K562 (cell line): ENCODE results near the gene PPHLN1. TPM values are rescaled to one million over a fixed set of nuclear protein-coding genes. Genes with fewer than 3 reads are reported as not detected.

Experiments used
- ATAC-seq: fragments of 200-7000 bp; cut with Tn5 transposase; 3 replicates; pipeline ENCODE4 v1.9.1; 2020; ENCODE audit warnings: moderate library complexity
- BruUV-seq: library from RNA; stranded (reverse); fragments of 400-500 nt; replicated peaks from 2 replicates; lab custom pipeline; 2021; lab: Mats Ljungman, UMichigan
- CTCF ChIA-PET: fragments of 300-600 bp; formaldehyde crosslinking; extraction: SDS; loops from one replicate; lab custom pipeline; 2021; ENCODE audit warnings: low intra/inter-chr PET ratio; lab: Yijun Ruan, JAX
- POLR2A ChIA-PET: fragments of 300-600, 350-650 bp; sonication (Branson Sonifier 250); formaldehyde crosslinking; extraction: SDS; loops from one replicate; lab custom pipeline; 2021; ENCODE audit warnings: antibody characterized with exemption, inconsistent platforms; lab: Yijun Ruan, JAX
- DNase-seq, 4 experiments: peaks; one replicate each; pipeline versions ENCODE4 v3.0.0 to v3.0.0-alpha.2; 2011 to 2018; ENCODE audit warnings: low spot score in 3 of 4, mixed read lengths in 3 of 4; ENCODE audit errors: extremely low read depth in 1 of 4
- FAIRE-seq: peaks from 2 replicates; lab custom pipeline; 2011; peaks lifted over from hg19 to GRCh38; lab: Jason Lieb, UNC
- H2AFZ ChIP-seq: 2 replicates; pipeline ENCODE4 v1.6.0; 2011; ENCODE audit warnings: low read depth, low read length, control low read depth, inconsistent platforms
- H3K27ac ChIP-seq: fragments of 200-600 bp; 3 replicates; pipeline ENCODE4 v1.8.0; 2011; ENCODE audit warnings: low read depth, mild to moderate bottlenecking, control low read depth, inconsistent platforms, low read length, moderate library complexity, mixed read lengths; ENCODE audit errors: extremely low read depth
- H3K27me3 ChIP-seq, 2 experiments: fragments of 300-600 bp in 1 of 2; 2 replicates in 1 of 2; 3 replicates in 1 of 2; pipeline versions ENCODE4 v1.6.0 to v1.8.0; 2011; ENCODE audit warnings: inconsistent platforms in 2 of 2, low read length in 2 of 2, mild to moderate bottlenecking in 1 of 2, mixed read lengths in 1 of 2, moderate library complexity in 1 of 2; ENCODE audit not compliant: control insufficient read depth in 2 of 2, insufficient read depth in 2 of 2
- H3K36me3 ChIP-seq: fragments of 300-600 bp; 3 replicates; pipeline ENCODE4 v1.8.0; 2011; ENCODE audit warnings: mild to moderate bottlenecking, low read length, inconsistent platforms; ENCODE audit not compliant: control insufficient read depth, insufficient read depth
- H3K4me1 ChIP-seq, 2 experiments: fragments of 200-600 bp in 1 of 2; replicated peaks in 1 of 2; 2 replicates in 1 of 2; 3 replicates in 1 of 2; pipeline versions ENCODE4 v1.5.1 to v1.8.0; 2011; ENCODE audit warnings: inconsistent platforms in 2 of 2, low read length in 2 of 2, mild to moderate bottlenecking in 1 of 2, mixed read lengths in 1 of 2, moderate library complexity in 1 of 2; ENCODE audit not compliant: control insufficient read depth in 2 of 2, insufficient read depth in 2 of 2
- H3K4me2 ChIP-seq: 2 replicates; pipeline ENCODE4 v1.6.1; 2011; ENCODE audit warnings: low read length, control low read depth, inconsistent platforms, mixed read lengths; ENCODE audit not compliant: insufficient read depth
- H3K4me3 ChIP-seq: fragments of 200-600 bp; sonication (generic), shearing (Covaris generic); 2 replicates; pipeline ENCODE4 v1.5.1; 2016; ENCODE audit warnings: control low read depth, inconsistent platforms
- H3K79me2 ChIP-seq: fragments of 200-600 bp; 3 replicates; pipeline ENCODE4 v1.8.0; 2011; ENCODE audit warnings: low read length, inconsistent platforms; ENCODE audit not compliant: control insufficient read depth, insufficient read depth
- H3K9ac ChIP-seq, 2 experiments: 2 replicates each; pipeline versions ENCODE4 v1.6.0 to v1.6.1; 2011; ENCODE audit warnings: low read depth in 2 of 2, low read length in 2 of 2, control low read depth in 1 of 2, inconsistent platforms in 1 of 2, mild to moderate bottlenecking in 1 of 2, mixed read lengths in 1 of 2; ENCODE audit not compliant: insufficient read depth in 1 of 2
- H3K9me1 ChIP-seq: one replicate; pipeline ENCODE4 v1.6.0; 2011; ENCODE audit warnings: inconsistent platforms, mild to moderate bottlenecking, low read length, moderate library complexity; ENCODE audit not compliant: control insufficient read depth, insufficient read depth
- H3K9me3 ChIP-seq: replicated peaks from 2 replicates; pipeline ENCODE4 v1.5.1; 2011; ENCODE audit warnings: low read depth, low read length, inconsistent platforms; ENCODE audit not compliant: control insufficient read depth, insufficient read depth
- H4K20me1 ChIP-seq: replicated peaks from 2 replicates; pipeline ENCODE4 v1.6.1; 2011; ENCODE audit warnings: low read length, inconsistent platforms, mixed read lengths; ENCODE audit not compliant: control insufficient read depth, insufficient read depth
- GTF2F1 ChIP-seq: IDR thresholded peaks from 2 replicates; pipeline ENCODE4 v1.6.1; 2011; ENCODE audit warnings: low read depth, low read length, improper control_type of control experiment
- KLF6 ChIP-seq: fragments of 250-450 bp; sonication (Bioruptor Pico); IDR thresholded peaks from 2 replicates; pipeline ENCODE4 v1.4.0; 2020; ENCODE audit warnings: mild to moderate bottlenecking, moderate library complexity, borderline replicate concordance
- PML ChIP-seq: IDR thresholded peaks from 2 replicates; pipeline ENCODE4 v1.6.1; 2012; ENCODE audit warnings: low read length, inconsistent platforms
- RBM25 ChIP-seq: fragments of 200-400 bp; formaldehyde crosslinking; IDR thresholded peaks from 2 replicates; pipeline ENCODE4 v1.6.1; 2018; ENCODE audit warnings: low read length, low read depth, moderate library complexity; ENCODE audit not compliant: severe bottlenecking
- RNF2 ChIP-seq: sonication (generic); IDR thresholded peaks from 2 replicates; pipeline ENCODE4 v1.6.1; 2016
- ZNF780A ChIP-seq: fragments of 250-450 bp; sonication (Bioruptor Pico); IDR thresholded peaks from 2 replicates; pipeline ENCODE4 v1.5.0; 2021; ENCODE audit warnings: mild to moderate bottlenecking
- in situ Hi-C: fragments of 300-500 bp; cut with MboI; formaldehyde crosslinking; loops from 4 replicates; pipeline ENCODE4 v1.15.0; 2018; ENCODE audit warnings: inconsistent platforms, mixed read lengths
- intact Hi-C: fragments of 100-400 bp; cut with micrococcal nuclease; formaldehyde crosslinking; loops from 2 replicates; pipeline ENCODE4 v1.14.2; 2022
- polyA plus RNA-seq, 8 experiments: library from polyadenylated mRNA; depleted of rRNA in 4 of 8; stranded (reverse) in 5 of 8; unstranded in 3 of 8; fragments of >200 nt; fragmentation: Nextera tagmentation in 2 of 8; fragmentation: Illumina TruSeq in 1 of 8; extraction: Ambion mirVana in 2 of 8; extraction: Trizol in 1 of 8; gene quantifications; 2 replicates each; pipeline versions ENCODE4 v1.2.1 to v1.2.3, GENCODE V29; 2011 to 2014; ENCODE audit warnings: inconsistent platforms in 1 of 8, missing spikeins in 1 of 8
- total RNA-seq, 7 experiments: library from RNA; depleted of rRNA in 6 of 7; stranded (reverse); fragments of >200 nt in 6 of 7; fragmentation: Illumina TruSeq in 2 of 7; extraction: Trizol in 2 of 7; gene quantifications; 2 replicates each; pipeline versions ENCODE4 v1.2.1 to v1.2.3, GENCODE V29; 2011 to 2021; ENCODE audit warnings: low replicate concordance in 1 of 7
- TF ChIP-seq, protein P1 (sequence below): fragments of 250-450 bp; sonication (Bioruptor Pico); IDR thresholded peaks from 2 replicates; pipeline ENCODE4 v1.8.0; 2022; ENCODE audit warnings: moderate library complexity, mild to moderate bottlenecking, inconsistent platforms

The PPHLN1 gene
- total and polyA plus RNA-seq, 9 of the 15 experiments (the other 6 are each of a cell fraction or from before 2014, with no cell fraction given): 66.3 to 112 (median 93.6) TPM

DNA sequence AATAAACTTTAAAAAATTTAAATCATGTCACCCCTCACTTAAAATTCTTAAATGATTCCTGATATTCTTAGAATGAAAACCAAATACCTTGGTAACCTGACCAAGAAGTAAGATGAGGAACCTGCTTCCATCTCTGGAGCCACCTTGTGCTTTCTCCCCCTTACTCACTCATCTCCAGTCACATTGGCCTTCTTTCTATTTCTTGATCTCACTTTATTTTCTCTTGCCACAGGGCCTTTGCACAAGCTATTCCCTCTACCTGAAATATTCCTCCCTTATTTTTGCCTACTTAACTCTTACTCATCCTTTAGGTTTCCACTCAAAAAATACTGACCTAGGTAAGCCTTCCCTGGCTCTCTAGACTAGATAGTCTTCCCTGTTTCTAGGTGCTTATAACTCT lies 5.2 kb upstream of the PPHLN1 start:
- ChIA-PET CTCF (no interaction called here), POLR2A (interaction anchor here (0.5 kb wide), 1 partner anchor 189 kb away, joined by 3 read pairs; no protein-coding TSS in a partner anchor)
- H4K20me1 ChIP-seq: no peaks in the 10 kb centered on the region
- no TSS peak for BruUV-seq
- H3K4me1 ChIP-seq: peaks cover 0 to 2% of the 10 kb centered on the region in 2 experiments; a peak in 2 of 5 replicates
- H3K27ac ChIP-seq: no peak overlapping the region
- in situ Hi-C loops (no loop called here), intact Hi-C loops (no loop called here)
- no peaks in the 10 kb centered on the region for H3K27me3 ChIP-seq
- no peak overlapping the region for H2AFZ ChIP-seq
- FAIRE-seq: no peak
- H3K4me3 ChIP-seq: no peak overlapping the region
- ATAC-seq: no peak
- no peak for DNase-seq
- H3K9me3 ChIP-seq: no peaks in the 10 kb centered on the region
- no peaks in the 10 kb centered on the region for H3K9me1 ChIP-seq
- H3K36me3 ChIP-seq: peaks cover 11% of the 10 kb centered on the region; the same call in 2 of the 3 replicates
- peaks cover 15% of the 10 kb centered on the region for H3K79me2 ChIP-seq
- no peak overlapping the region for H3K4me2 ChIP-seq
- TF ChIP-seq RBM25 (peak; percentile 80), PML (no peak), KLF6 (CRISPR knock-in tag) (no peak), RNF2 (no peak), ZNF780A (CRISPR knock-in tag) (no peak), GTF2F1 (no peak)
- TF ChIP-seq, protein P1, sequence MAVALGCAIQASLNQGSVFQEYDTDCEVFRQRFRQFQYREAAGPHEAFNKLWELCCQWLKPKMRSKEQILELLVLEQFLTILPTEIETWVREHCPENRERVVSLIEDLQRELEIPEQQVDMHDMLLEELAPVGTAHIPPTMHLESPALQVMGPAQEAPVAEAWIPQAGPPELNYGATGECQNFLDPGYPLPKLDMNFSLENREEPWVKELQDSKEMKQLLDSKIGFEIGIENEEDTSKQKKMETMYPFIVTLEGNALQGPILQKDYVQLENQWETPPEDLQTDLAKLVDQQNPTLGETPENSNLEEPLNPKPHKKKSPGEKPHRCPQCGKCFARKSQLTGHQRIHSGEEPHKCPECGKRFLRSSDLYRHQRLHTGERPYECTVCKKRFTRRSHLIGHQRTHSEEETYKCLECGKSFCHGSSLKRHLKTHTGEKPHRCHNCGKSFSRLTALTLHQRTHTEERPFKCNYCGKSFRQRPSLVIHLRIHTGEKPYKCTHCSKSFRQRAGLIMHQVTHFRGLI (CRISPR knock-in tag): no peak
- no peak overlapping the region for H3K9ac ChIP-seq
